AG10803 (cell line): Measurements from ENCODE around the gene THSD7B.

Experiments used
- DNase-seq: peaks from one replicate; pipeline ENCODE4 v3.0.0; 2010; ENCODE audit warnings: low read depth
- H3K4me3 ChIP-seq: 2 replicates; pipeline ENCODE4 v1.5.1; 2011; ENCODE audit warnings: mild to moderate bottlenecking, low read length, control low read depth
- TF ChIP-seq, protein P1 (sequence below): conservative IDR thresholded peaks from 2 replicates; pipeline ENCODE4 v1.5.1; 2011; ENCODE audit warnings: mild to moderate bottlenecking, low read length, control low read depth, inconsistent platforms

Gene THSD7B

DNA sequence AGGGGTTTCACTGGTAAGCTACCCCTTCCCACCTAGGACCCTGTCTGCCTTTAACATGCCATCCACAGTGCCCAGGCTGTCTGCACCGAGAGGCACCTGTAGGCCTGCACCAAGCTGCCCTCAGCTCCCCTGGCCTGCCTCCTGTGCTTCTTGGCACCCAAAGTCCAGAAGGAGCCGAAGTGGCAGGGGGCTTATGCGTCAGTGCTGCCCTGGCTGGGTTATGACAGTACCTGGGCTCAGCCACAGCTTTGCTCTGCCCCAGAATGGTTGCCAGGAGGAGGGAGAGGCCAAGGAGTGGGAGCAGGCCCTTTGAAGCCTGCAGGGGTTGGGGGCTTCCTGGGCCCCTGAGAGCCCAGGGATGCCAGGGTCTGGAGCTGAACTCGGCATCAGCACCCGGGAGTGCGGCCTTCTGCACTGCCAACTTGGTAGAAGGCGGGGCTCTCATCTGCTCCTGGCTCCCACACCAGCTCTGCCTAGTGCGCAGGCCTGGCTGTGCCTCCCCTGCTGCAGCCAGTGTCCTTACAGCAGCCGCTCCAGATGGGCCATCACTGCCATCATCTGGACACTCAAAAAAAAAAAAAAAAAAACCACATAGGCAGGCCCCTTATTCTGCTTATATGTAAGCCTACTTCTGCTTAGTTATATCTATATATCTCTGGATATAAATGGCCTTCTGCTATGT is 155.4 kb downstream of the THSD7B start:
- H3K4me3 ChIP-seq: no peak overlapping the region
- TF ChIP-seq, protein P1, sequence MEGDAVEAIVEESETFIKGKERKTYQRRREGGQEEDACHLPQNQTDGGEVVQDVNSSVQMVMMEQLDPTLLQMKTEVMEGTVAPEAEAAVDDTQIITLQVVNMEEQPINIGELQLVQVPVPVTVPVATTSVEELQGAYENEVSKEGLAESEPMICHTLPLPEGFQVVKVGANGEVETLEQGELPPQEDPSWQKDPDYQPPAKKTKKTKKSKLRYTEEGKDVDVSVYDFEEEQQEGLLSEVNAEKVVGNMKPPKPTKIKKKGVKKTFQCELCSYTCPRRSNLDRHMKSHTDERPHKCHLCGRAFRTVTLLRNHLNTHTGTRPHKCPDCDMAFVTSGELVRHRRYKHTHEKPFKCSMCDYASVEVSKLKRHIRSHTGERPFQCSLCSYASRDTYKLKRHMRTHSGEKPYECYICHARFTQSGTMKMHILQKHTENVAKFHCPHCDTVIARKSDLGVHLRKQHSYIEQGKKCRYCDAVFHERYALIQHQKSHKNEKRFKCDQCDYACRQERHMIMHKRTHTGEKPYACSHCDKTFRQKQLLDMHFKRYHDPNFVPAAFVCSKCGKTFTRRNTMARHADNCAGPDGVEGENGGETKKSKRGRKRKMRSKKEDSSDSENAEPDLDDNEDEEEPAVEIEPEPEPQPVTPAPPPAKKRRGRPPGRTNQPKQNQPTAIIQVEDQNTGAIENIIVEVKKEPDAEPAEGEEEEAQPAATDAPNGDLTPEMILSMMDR: no peak
- no peak for DNase-seq

GRCh38 chr2:136927156-136927555 is 161.8 kb downstream of the THSD7B start:
- H3K4me3 ChIP-seq: no peak overlapping the region
- DNase-seq: no peak
- TF ChIP-seq, protein P1: no peak

DNA sequence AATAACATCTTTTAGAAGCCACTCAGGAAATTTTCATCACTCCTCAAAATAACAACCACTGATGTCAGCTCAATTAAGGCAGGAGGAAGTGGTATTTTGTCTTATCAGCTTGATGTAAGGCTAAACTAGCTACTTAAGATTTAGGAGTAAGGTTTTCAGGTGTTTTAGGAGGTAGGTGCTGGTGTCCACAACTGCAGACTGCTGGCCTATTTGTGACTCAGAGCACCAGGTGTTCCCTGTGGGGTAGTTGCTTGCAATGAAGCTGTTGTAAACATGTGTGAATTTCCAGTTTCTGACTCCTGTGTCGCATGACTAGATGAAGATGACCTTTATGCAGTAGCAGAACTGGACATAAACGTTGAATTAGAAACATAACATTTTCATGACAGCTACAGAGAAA is 164.2 kb downstream of the THSD7B start:
- TF ChIP-seq, protein P1: no peak

GRCh38 chr2:136932700-136933099 is 167.4 kb downstream of the THSD7B start:
- TF ChIP-seq, protein P1: peak; percentile 64
- no peak overlapping the region for H3K4me3 ChIP-seq
- DNase-seq: peak; percentile 29

More for the DNA sequence above, 164.2 kb downstream of the THSD7B start:
- DNase-seq: no peak
- no peak overlapping the region for H3K4me3 ChIP-seq

- no peak for DNase-seq
- TF ChIP-seq, protein P1: no peak
- no peak overlapping the region for H3K4me3 ChIP-seq
These were observed 169.8 kb downstream of the THSD7B start for GRCh38 chr2:136935119-136935518.

DNA sequence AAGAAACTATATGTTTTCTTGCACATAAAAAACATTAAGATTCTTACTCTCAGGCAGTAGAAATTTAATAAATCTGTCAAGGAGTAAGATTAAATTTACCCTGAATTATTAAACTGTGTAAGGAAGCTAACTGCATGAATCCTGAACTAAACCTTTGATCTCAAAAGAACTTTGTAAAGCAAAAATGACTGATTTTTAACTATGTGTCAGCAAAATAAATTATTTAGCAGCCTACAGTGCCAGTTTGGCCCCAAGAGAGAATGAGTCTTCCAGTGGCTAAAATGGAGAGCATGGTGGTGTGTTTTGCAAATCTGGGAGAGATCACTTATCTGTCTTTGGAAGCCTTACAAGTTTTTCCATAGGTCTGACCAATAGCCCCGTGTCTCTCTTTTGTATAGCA is 190.7 kb downstream of the THSD7B start:
- TF ChIP-seq, protein P1: no peak
- no peak overlapping the region for H3K4me3 ChIP-seq
- no peak for DNase-seq

DNA sequence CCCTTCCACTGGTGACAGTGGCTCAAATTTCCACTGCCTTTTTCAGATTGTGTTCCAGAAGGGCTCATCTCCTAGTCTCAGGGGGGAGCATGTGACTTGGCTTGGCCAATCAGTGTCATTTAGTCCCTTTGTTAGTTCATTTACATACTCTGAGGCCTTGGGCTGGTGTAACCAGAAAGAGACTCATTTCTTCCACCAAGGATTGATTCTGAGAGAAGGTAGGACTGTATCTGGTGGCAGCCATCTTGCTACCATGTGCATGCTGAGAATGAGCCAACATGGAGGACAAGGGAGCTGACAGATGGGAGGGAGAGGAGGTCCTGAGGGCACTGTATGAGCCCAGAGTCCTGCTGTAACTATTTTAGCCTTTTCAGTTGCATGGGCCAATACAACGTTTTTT is 191.7 kb downstream of the THSD7B start:
- H3K4me3 ChIP-seq: no peak overlapping the region
- TF ChIP-seq, protein P1: no peak
- no peak for DNase-seq
